Motor neuron (in vitro differentiated cells): ENCODE measurements around the gene ZBTB39. TPM values are rescaled to one million over a fixed set of nuclear protein-coding genes. Genes with fewer than 3 reads are reported as not detected.
"Not testable (repeated sequence)": the region's sequence is repeated elsewhere in the genome, so short reads cannot be mapped to it uniquely, and the experiment has no call there.

ENCODE experiments used
- ATAC-seq, 8 experiments: fragments of 200-7000 bp; cut with Tn5 transposase; replicated peaks in 6 of 8; 2 replicates each; pipeline ENCODE4 v1.8.0; 2021; ENCODE audit warnings: mild to moderate bottlenecking in 8 of 8, moderate library complexity in 8 of 8
- H3K27ac ChIP-seq, 2 donors: fragments of 250-450 bp; sonication (Bioruptor Pico); 2 replicates each; pipeline ENCODE4 v1.9.0; 2021; ENCODE audit warnings: antibody characterized with exemption in 2 of 2, mild to moderate bottlenecking in 2 of 2, moderate library complexity in 1 of 2
- H3K4me1 ChIP-seq, 2 donors: fragments of 250-450 bp; sonication (Bioruptor Pico); replicated peaks in 1 of 2; 2 replicates each; pipeline ENCODE4 v1.6.1; 2021; ENCODE audit warnings: antibody characterized with exemption in 2 of 2, mild to moderate bottlenecking in 2 of 2, moderate library complexity in 1 of 2
- H3K4me3 ChIP-seq, 5 donors: fragments of 250-450 bp; sonication (Bioruptor Pico); 2 replicates each; pipeline ENCODE4 v1.9.0; 2021; ENCODE audit warnings: antibody characterized with exemption in 5 of 5, mild to moderate bottlenecking in 5 of 5, moderate library complexity in 4 of 5
- WGBS, 10 experiments: fragments of 450-650 bp; shearing (Covaris generic); methylation state at CpG; one replicate each; pipeline ENCODE4 v1.0.0; 2022; 5-methylcytosine and 5-hydroxymethylcytosine counted together
- in situ Hi-C, 9 experiments: fragments of 400-800 bp; cut with MboI; loops; one replicate each; pipeline ENCODE4 v1.15.0; 2021; ENCODE audit warnings: low sequenced_read_pairs in 9 of 9, low pct_unique_long_range_greater_than_20kb in 2 of 9; ENCODE audit not compliant: unreplicated experiment in 9 of 9
- total RNA-seq, 8 experiments: library from RNA; unstranded; fragments of 300-600 nt; gene quantifications; 2 replicates each; pipeline versions ENCODE4 v1.2.3 to v1.2.4, GENCODE V29; 2022

ZBTB39 gene
- total RNA-seq, 8 experiments from 2014 or later, result 4.4 to 17.8 (median 9.3) TPM

DNA sequence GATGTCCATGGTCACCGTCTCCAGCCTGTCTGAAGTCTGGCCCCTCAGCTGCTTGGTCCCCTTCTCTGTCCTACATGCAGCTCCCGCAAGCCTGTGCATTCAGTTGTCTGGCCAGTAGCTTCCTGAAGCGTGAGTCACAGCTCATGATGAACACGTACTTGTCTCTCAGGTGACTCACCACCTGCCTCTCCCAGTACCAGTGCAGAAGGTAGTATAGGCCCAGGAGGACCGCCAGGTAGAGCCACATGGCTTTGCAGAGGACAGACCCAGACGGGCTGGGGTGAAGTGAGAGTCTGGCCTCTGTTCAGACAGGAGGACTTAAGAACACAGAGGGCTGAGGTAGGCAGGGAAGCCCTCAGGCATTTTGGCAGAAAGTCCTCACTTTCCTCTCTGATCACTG is 20.6 kb downstream of the ZBTB39 start:
- peak in 6 of 8 experiments; percentile 26 to 83 (median 44) for ATAC-seq
- H3K4me3 ChIP-seq, H3K4me1 ChIP-seq, H3K27ac ChIP-seq: not testable (repeated sequence)
- WGBS, 10 experiments, result 33 to 60% methylated on average over 1 of the region's 6 CpGs; no CpG with 5 or more reads in 8 of the 10 experiments
- in situ Hi-C loops, result loop anchor here in 4 of 9 experiments (5.0 to 25.0 kb wide), 6 partner anchors 151 to 473 kb away; partner anchors contain the start of genes HSD17B6 (in 2 of the 4), PRIM1 (in 2 of the 4) and RBMS2 (in 1 of the 4)

DNA sequence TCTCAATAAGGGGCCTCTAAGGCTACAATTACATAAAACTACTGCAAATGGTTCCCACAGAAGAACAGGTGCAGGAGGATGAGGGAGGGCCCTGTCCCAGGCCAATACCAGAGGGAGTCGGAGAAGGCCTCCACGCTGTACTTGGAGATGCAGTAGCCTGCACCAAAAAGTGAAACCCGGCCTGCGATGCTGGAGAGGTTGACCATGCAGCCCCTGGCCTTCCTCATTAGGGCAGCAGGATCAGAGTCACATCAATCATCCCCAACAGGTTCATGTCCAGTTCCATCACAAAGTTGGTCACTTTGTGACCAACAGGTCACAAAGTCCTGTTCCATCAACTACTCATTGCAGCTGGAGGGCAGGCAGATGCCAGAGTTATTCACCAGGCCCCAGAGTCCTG is 23.0 kb downstream of the ZBTB39 start:
- H3K27ac ChIP-seq, result no peak overlapping the region
- in situ Hi-C loops, result loop anchor here in 4 of 9 experiments (10.0 to 25.0 kb wide), 5 partner anchors 149 to 471 kb away; partner anchors contain the start of genes HSD17B6 (in 2 of the 4), PRIM1 (in 2 of the 4) and RBMS2 (in 1 of the 4)
- H3K4me1 ChIP-seq, result no peaks in the 10 kb centered on the region
- H3K4me3 ChIP-seq, result no peak overlapping the region
- WGBS, 10 experiments, result 0 to 50% methylated on average over 1 to 2 of the region's 4 CpGs; no CpG with 5 or more reads in 8 of the 10 experiments
- no peak for ATAC-seq

DNA sequence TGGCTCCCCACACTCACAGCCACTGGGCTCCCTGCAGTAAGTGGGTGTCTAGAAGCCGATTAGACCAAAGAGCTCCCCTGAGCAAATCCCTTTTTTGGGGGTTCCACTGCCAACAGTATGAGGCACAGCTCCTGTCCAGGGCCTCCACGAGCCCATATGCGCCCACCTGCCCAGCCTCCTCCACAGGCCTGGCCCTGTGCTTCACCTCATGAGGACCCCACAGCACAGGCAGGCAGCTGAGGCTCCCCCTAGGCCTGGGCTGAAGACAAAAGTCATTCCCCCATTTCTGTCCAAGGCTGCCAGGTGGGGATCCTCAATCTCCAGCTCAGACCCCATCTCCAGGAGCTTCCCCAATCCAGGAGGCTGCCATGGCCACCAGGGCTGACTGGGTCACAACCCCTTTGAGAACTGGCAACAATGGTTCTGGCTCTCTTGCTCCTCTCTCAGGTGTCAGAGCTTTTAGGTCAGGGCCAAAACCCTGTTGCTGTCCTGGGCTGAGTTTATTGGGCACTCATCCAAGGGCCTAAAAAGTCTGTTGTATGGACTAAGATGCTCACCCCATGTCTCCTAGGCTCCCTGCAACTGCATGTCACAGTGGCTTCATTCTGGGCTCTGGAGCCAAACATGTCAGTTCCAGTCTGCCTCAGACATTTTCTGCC is 23.6 kb downstream of the ZBTB39 start:
- not testable (repeated sequence) for ATAC-seq, H3K27ac ChIP-seq, H3K4me1 ChIP-seq, H3K4me3 ChIP-seq
- no CpG with 5 or more reads among the region's 3 CpGs for WGBS, 10 experiments
- in situ Hi-C loops, result loop anchor here in 4 of 9 experiments (10.0 to 25.0 kb wide), 5 partner anchors 148 to 470 kb away; partner anchors contain the start of genes HSD17B6 (in 2 of the 4), PRIM1 (in 2 of the 4) and RBMS2 (in 1 of the 4)

DNA sequence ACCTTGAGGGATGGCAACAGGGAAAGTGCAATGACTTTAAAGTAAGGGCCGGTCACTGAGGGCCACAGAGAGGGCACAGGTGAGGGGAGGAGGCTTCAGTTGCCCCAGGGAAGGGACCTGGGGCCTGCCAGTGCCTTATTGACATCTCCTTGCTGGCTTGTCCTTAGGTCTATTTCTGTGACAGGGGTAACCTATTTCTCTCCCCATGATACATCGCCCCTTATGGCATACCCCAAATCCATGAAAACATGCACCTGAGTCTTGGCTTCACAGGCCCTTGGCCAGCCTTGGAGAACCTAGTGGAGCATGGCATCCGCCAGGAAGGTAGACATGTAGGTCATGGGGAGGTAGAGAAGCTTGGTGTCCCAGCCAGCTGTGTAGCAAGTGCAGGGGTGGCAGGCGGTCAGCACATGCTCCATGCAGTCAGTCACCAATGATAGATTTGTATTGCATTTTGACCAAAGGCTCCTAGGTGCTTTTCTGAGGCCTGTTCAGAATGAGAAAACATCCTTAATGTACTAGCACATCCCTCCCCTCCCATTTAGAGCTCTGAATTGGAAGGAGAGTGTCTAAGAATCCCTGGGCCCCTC is 25.3 kb downstream of the ZBTB39 start:
- no peak overlapping the region for H3K27ac ChIP-seq
- 20 to 100% (median 88%) methylated on average over 1 to 3 of the region's 4 CpGs; no CpG with 5 or more reads in 4 of the 10 experiments for WGBS, 10 experiments
- H3K4me3 ChIP-seq, result no peak overlapping the region
- in situ Hi-C loops, result loop anchor here in 4 of 9 experiments (10.0 to 25.0 kb wide), 5 partner anchors 146 to 469 kb away; partner anchors contain the start of genes HSD17B6 (in 2 of the 4), PRIM1 (in 2 of the 4) and RBMS2 (in 1 of the 4)
- no peaks in the 10 kb centered on the region for H3K4me1 ChIP-seq
- no peak for ATAC-seq

DNA sequence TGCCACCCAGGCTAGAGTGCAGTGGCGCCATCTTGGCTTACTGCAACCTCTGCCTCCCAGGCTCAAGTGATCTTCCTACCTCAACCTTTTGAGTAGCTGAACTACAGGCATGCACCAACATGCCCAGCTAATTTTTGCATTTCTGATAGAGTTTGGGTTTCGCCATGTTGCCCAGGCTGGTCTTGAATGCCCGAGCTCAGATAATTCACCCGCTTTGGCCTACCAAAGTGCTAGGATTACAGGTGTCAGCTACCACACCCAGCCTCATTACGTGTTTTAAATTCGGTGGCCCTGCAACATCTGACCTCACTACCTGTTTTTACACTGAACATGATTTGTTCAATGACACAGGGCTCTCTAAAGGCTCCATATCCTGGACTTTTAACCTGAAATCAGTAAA is 26.1 kb downstream of the ZBTB39 start:
- 53 to 98% (median 89%) methylated on average over 2 to 6 of the region's 6 CpGs; no CpG with 5 or more reads in 2 of the 10 experiments for WGBS, 10 experiments
- ATAC-seq, result no peak
- Histone ChIP-seq H3K4me3 (no peak overlapping the region), H3K4me1 (no peaks in the 10 kb centered on the region), H3K27ac (no peak overlapping the region)
- in situ Hi-C loops, result loop anchor here in 4 of 9 experiments (10.0 to 25.0 kb wide), 5 partner anchors 145 to 468 kb away; partner anchors contain the start of genes HSD17B6 (in 2 of the 4), PRIM1 (in 2 of the 4) and RBMS2 (in 1 of the 4)

DNA sequence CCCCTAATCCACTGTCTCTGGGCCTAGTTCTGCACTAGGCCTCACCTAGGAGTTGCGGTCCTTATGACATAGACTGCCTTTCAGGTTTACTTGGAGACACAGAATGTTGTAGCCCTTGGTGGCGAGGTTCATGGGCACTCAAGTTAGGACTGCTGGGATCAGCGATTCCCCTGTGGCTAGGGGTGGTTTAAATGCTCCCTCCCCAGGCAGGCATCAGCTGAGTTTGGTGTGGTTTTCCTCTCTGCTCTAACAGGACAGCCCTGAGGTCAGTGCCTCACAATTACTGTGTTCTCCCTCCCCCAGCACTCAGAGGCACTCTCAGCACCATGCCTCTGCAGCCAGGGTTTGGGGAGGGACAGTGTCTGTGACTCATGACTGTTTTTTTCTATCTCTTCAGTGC is 26.7 kb downstream of the ZBTB39 start:
- Histone ChIP-seq H3K4me3 (no peak overlapping the region), H3K27ac (no peak overlapping the region), H3K4me1 (no peaks in the 10 kb centered on the region)
- peak in 2 of 8 experiments; percentile 45 to 54 for ATAC-seq
- in situ Hi-C loops, result loop anchor here in 4 of 9 experiments (10.0 to 25.0 kb wide), 5 partner anchors 145 to 467 kb away; partner anchors contain the start of genes HSD17B6 (in 2 of the 4), PRIM1 (in 2 of the 4) and RBMS2 (in 1 of the 4)
- 77 to 100% (median 90%) methylated on average over 1 to 3 of the region's 3 CpGs; no CpG with 5 or more reads in 5 of the 10 experiments for WGBS, 10 experiments

DNA sequence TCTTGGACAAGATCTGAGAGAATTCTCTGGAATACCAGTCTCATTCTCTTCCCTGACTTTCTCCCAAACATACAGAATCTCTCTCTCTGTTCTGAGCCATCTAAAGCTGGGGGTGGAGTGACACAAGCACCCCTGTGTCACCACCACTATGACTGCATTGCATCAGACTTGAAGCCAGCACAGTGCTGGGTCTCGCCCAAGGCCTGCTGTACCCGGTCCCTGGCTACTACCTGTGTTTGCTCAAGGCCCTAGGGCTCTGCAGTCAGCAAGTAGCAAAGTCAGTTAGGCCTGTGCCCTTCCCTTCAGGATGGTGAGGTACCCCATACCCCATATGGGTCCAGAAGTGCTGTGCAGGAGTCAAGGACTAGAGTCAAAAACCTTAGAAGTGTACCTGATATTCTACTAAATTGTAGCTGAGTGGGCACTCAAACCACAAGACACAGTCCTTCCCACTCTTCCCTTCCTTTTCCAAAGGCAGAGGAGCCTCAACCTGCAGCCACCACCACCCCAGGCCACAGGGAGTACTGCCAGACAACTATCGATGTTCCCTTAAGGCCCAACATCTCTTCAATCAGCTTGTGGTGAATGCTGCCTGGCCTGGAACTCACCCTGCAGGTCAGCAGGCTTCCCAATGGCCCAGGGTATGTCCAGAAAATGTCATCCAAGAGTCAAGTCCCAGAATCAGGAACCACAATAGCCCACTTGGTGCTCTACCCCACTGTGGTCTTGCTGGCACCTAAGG is 27.8 kb downstream of the ZBTB39 start:
- Histone ChIP-seq H3K4me3 (no peak overlapping the region), H3K4me1 (no peaks in the 10 kb centered on the region), H3K27ac (no peak overlapping the region)
- ATAC-seq, result no peak
- in situ Hi-C loops, result loop anchor here in 1 of 9 experiments (25.0 kb wide), 2 partner anchors 216 to 466 kb away; partner anchors contain the start of genes HSD17B6, PRIM1 and RBMS2
- WGBS, 10 experiments, result 67 to 100% (median 83%) methylated on average over 1 to 3 of the region's 3 CpGs; no CpG with 5 or more reads in 5 of the 10 experiments

DNA sequence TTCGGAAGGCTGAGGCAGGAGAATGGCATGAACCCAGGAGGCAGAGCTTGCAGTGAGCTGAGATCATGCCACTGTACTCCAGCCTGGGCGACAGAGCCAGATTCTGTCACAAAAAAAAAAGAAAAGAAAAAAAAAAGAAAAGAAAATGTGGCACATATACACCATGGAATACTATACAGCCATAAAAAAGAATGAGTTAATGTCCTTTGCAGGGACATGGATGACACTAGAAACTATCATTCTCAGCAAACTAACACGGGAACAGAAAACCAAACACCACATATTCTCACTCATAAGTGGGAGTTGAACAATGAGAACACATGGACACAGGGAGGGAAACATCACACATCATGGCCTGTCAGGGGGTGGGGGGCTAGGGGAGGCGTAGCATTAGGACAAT is 29.0 kb downstream of the ZBTB39 start:
- not testable (repeated sequence) for ATAC-seq, H3K4me1 ChIP-seq, H3K4me3 ChIP-seq, H3K27ac ChIP-seq
- in situ Hi-C loops, result loop anchor here in 1 of 9 experiments (25.0 kb wide), 2 partner anchors 215 to 465 kb away; partner anchors contain the start of genes HSD17B6, PRIM1 and RBMS2
- 17 to 100% (median 68%) methylated on average over 1 to 3 of the region's 4 CpGs; no CpG with 5 or more reads in 2 of the 10 experiments for WGBS, 10 experiments

DNA sequence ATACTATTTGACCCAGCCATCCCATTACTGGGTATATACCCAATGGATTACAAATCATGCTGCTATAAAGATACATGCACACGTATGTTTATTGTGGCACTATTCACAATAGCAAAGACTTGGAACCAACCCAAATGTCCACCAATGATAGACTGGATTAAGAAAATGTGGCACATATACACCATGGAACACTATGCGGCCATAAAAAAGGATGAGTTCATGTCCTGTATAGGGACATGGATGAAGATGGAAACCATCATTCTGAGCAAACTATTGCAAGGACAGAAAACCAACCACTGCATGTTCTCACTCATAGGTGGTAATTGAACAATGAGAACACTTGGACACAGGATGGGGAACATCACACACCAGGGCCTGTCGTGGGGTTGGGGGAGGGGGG is 32.1 kb downstream of the ZBTB39 start:
- H3K27ac ChIP-seq, H3K4me3 ChIP-seq, ATAC-seq, H3K4me1 ChIP-seq, in situ Hi-C loops: not testable (repeated sequence)
- 33% methylated on average over 1 of the region's 3 CpGs; no CpG with 5 or more reads in 9 of the 10 experiments for WGBS, 10 experiments

DNA sequence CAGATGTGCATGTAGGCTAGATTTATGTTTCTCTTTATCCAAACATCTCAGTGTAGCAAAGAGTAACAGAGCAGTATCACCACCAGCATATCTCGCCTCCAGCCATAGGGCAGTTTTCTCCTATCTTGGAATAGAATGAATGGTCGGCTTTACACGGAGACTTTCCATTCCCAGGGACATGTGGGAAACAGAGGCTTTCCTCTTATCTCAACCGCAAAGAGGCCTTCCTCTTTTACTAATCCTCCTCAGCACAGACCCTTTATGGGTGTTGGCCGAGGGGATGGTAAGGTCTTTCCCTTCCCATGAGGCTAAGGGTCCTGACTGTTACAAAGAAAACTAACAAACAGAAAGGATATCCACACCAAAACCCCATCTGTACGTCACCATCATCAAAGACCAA is 37.4 kb downstream of the ZBTB39 start:
- in situ Hi-C loops, ATAC-seq, H3K4me1 ChIP-seq, H3K4me3 ChIP-seq, H3K27ac ChIP-seq: not testable (repeated sequence)
- WGBS, 10 experiments, result 16 to 83% (median 75%) methylated on average over 2 to 6 of the region's 6 CpGs; no CpG with 5 or more reads in 4 of the 10 experiments

DNA sequence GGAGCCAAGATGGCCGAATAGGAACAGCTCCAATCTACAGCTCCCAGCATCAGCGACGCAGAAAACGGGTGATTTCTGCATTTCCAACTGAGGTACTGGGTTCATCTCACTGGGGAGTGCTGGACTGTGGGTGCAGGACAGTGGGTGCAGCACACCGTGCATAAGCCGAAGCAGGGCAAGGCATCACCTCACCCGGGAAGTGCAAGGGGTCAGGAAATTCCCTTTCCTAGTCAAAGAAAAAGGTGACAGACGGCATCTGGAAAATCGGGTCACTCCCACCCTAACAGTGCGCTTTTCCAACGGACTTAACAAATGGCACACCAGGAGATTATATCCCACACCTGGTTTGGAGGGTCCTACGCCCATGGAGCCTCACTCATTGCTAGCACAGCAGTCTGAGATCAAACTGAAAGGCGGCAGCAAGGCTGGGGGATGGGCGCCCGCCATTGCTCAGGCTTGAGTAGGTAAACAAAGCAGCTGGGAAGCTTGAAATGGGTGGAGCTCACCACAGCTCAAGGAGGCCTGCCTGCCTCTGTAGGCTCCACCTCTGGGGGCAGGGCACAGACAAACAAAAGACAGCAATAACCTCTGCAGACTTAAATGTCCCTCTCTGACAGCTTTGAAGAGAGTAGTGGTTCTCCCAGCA is 40.2 kb downstream of the ZBTB39 start:
- H3K27ac ChIP-seq, H3K4me3 ChIP-seq, in situ Hi-C loops, ATAC-seq, H3K4me1 ChIP-seq: not testable (repeated sequence)
- 57 to 100% (median 93%) methylated on average over 1 to 7 of the region's 15 CpGs; no CpG with 5 or more reads in 1 of the 10 experiments for WGBS, 10 experiments

DNA sequence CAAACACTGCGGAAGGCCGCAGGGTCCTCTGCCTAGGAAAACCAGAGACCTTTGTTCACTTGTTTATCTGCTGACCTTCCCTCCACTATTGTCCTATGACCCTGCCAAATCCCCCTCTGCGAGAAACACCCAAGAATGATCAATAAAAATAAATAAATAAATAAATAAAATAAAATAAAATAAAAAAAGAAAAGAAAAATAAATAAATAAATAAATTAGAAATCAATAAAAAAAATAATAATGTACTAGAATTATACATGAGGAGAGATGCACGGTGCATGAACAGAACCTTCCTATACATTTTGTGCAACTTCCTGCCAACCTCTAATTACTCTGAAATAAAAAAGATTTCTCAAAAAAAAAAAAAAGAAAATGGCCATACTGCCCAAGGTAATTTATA is 41.2 kb downstream of the ZBTB39 start:
- H3K4me3 ChIP-seq, ATAC-seq, H3K27ac ChIP-seq, in situ Hi-C loops, H3K4me1 ChIP-seq: not testable (repeated sequence)
- WGBS, 10 experiments, result 79 to 100% (median 89%) methylated on average over 1 to 4 of the region's 4 CpGs; no CpG with 5 or more reads in 3 of the 10 experiments
